A549 (cell line): ENCODE results near the gene TOMM20. TPM values are rescaled to one million over a fixed set of nuclear protein-coding genes. Genes with fewer than 3 reads are reported as not detected.
A peak's percentile ranks its signal among the peaks of the same experiment; 100 is the strongest.
"Not testable (repeated sequence)": the region's sequence is repeated elsewhere in the genome, so short reads cannot be mapped to it uniquely, and the experiment has no call there.

Source experiments
- ATAC-seq, 2 experiments: fragments of 200-7000 bp in 1 of 2; fragments of >200 bp in 1 of 2; cut with Nextera tagmentation in 1 of 2; cut with Tn5 transposase in 1 of 2; 3 replicates each; pipeline versions ENCODE4 v1.8.0 to v1.9.1; 2018 to 2020; ENCODE audit warnings: mild to moderate bottlenecking in 1 of 2, moderate library complexity in 1 of 2
- CTCF ChIA-PET: fragments of 300-600 bp; sonication (Branson Sonifier 250); formaldehyde crosslinking; extraction: SDS; loops from one replicate; lab custom pipeline; 2021; ENCODE audit warnings: antibody characterized with exemption, inconsistent platforms; lab: Yijun Ruan, JAX
- POLR2A ChIA-PET: fragments of 350-600 bp; formaldehyde crosslinking; extraction: SDS; loops from one replicate; lab custom pipeline; 2021; ENCODE audit warnings: antibody characterized with exemption, inconsistent platforms; lab: Yijun Ruan, JAX
- DNase-seq, 2 experiments: peaks; one replicate each; pipeline versions ENCODE4 v3.0.0 to v3.0.0-alpha.2; 2011 to 2016; ENCODE audit warnings: low read depth in 1 of 2, low spot score in 1 of 2
- FAIRE-seq: peaks from 2 replicates; lab custom pipeline; 2011; peaks lifted over from hg19 to GRCh38; lab: Jason Lieb, UNC
- H3K27ac ChIP-seq, 2 experiments: fragments of >200 bp; sonication (Bioruptor Twin); formaldehyde crosslinking; 3 replicates each; pipeline ENCODE4 v1.5.1; 2016 to 2017
- H3K4me1 ChIP-seq: fragments of >200 bp; sonication (Bioruptor Twin); formaldehyde crosslinking; 3 replicates; pipeline ENCODE4 v1.6.1; 2016
- H3K4me2 ChIP-seq: fragments of >200 bp; sonication (Bioruptor Twin); formaldehyde crosslinking; 3 replicates; pipeline ENCODE4 v1.6.1; 2016
- H3K4me3 ChIP-seq: fragments of >200 bp; sonication (Bioruptor Twin); formaldehyde crosslinking; 3 replicates; pipeline ENCODE4 v1.5.1; 2016
- H3K9me3 ChIP-seq: fragments of >200 bp; sonication (Bioruptor Twin); formaldehyde crosslinking; 3 replicates; pipeline ENCODE4 v1.6.1; 2016
- ATOH8 ChIP-seq: fragments of 250-450 bp; sonication (Bioruptor Pico); IDR thresholded peaks from 2 replicates; pipeline ENCODE4 v1.5.0; 2020; ENCODE audit warnings: low read depth, mild to moderate bottlenecking, moderate library complexity
- BHLHE40 ChIP-seq: IDR thresholded peaks from 2 replicates; pipeline ENCODE4 v1.6.1; 2012; ENCODE audit warnings: low read depth, low read length, inconsistent platforms
- CBX8 ChIP-seq: fragments of 200-600 bp; sonication (generic); IDR thresholded peaks from 2 replicates; pipeline ENCODE4 v1.6.1; 2016
- CHD2 ChIP-seq: fragments of 150-350 bp; IDR thresholded peaks from 2 replicates; pipeline ENCODE4 v1.6.1; 2014; ENCODE audit warnings: low read length; ENCODE audit not compliant: partially characterized antibody
- CTCF ChIP-seq: fragments of >200 bp; sonication (Bioruptor Twin); formaldehyde crosslinking; IDR thresholded peaks from 3 replicates; pipeline ENCODE4 v1.5.1; 2016
- EP300 ChIP-seq, 2 experiments: fragments of >200 bp; sonication (Bioruptor Twin); formaldehyde crosslinking; IDR thresholded peaks; 2 replicates in 1 of 2; 3 replicates in 1 of 2; pipeline ENCODE4 v1.6.1; 2016 to 2017
- FOSB ChIP-seq: fragments of 250-450 bp; sonication (Bioruptor Pico); IDR thresholded peaks from 2 replicates; pipeline ENCODE4 v1.5.0; 2020; ENCODE audit warnings: mild to moderate bottlenecking, moderate library complexity
- HOXA7 ChIP-seq: fragments of 250-450 bp; sonication (Bioruptor Pico); IDR thresholded peaks from 2 replicates; pipeline ENCODE4 v1.5.0; 2020; ENCODE audit warnings: mild to moderate bottlenecking, moderate library complexity
- MAFK ChIP-seq: fragments of 450-650 bp; IDR thresholded peaks from 2 replicates; pipeline ENCODE4 v1.6.1; 2014; ENCODE audit not compliant: partially characterized antibody
- NFE2L2 ChIP-seq: fragments of 150-350 bp; conservative IDR thresholded peaks from 2 replicates; pipeline ENCODE4 v1.6.1; 2014; ENCODE audit warnings: low read length
- POLR2A ChIP-seq: IDR thresholded peaks from 2 replicates; pipeline ENCODE4 v1.6.1; 2012; ENCODE audit warnings: mild to moderate bottlenecking, low read length
- RARB ChIP-seq: fragments of 250-450 bp; sonication (Bioruptor Pico); IDR thresholded peaks from 2 replicates; pipeline ENCODE4 v1.8.0; 2021; ENCODE audit warnings: mild to moderate bottlenecking, moderate library complexity
- RNF2 ChIP-seq: fragments of 200-600 bp; sonication (generic); IDR thresholded peaks from 2 replicates; pipeline ENCODE4 v1.6.1; 2016; ENCODE audit warnings: low read depth, mild to moderate bottlenecking, antibody characterized with exemption, moderate library complexity, borderline replicate concordance
- TFCP2L1 ChIP-seq: fragments of 250-450 bp; sonication (Bioruptor Pico); IDR thresholded peaks from 2 replicates; pipeline ENCODE4 v1.5.0; 2021; ENCODE audit warnings: mild to moderate bottlenecking
- ZC3H11A ChIP-seq: fragments of 450-650 bp; IDR thresholded peaks from 2 replicates; pipeline ENCODE4 v1.6.1; 2014; ENCODE audit warnings: antibody characterized with exemption, mild to moderate bottlenecking
- WGBS: methylation state at CpG from one replicate; pipeline ENCODE4 v1.1.6; 2017; ENCODE audit errors: missing lambda C conversion rate; 5-methylcytosine and 5-hydroxymethylcytosine counted together
- polyA plus RNA-seq, 4 experiments: library from polyadenylated mRNA; depleted of rRNA in 3 of 4; stranded (reverse); fragments of >200 nt; fragmentation: RNase III in 1 of 4; extraction: RNeasy Plus Mini Kit Qiagen cat#74134 plus additional on column Dnase treatment in 1 of 4; gene quantifications; 2 replicates in 3 of 4; 3 replicates in 1 of 4; pipeline ENCODE4 v1.2.3, GENCODE V29; 2011 to 2017
- TF ChIP-seq, protein P1 (sequence below): fragments of 200-600 bp; sonication (generic); IDR thresholded peaks from 2 replicates; pipeline ENCODE4 v1.6.1; 2016; ENCODE audit warnings: antibody characterized with exemption, mild to moderate bottlenecking, moderate library complexity
- TF ChIP-seq, protein P2 (sequence below): fragments of >200 bp; sonication (Bioruptor Twin); formaldehyde crosslinking; IDR thresholded peaks from 2 replicates; pipeline ENCODE4 v1.6.1; 2016

Gene TOMM20
- polyA plus RNA-seq, 2 of the 4 experiments (the other 2 are of a cell fraction): 112 to 122 TPM

DNA sequence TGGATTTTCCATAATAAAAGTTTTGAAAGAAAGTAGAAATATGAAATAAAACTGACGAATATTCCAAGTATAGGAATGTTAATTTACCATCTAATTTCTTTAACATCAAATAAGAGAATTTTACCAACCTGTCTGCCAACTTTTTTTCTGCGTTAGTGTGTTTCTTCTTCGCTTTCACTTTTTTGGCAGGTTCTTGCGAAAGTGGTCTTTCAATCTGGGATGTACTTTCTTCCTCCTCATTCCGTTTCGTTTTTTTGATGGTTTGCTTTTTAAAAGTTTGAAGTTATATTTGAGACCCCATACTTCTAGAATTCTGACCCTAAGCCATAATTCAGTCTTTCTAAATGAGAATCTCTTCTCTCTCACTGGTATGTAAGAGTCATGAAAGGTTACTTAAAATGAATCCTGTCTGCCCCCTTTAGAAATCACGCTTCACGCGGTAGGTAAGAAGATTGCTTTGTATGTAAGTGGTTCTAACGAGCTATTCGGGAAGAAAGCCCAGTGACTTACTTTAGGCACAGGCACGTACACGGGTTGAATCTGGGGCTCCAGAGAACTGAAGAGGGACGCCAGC is 31.8 kb upstream of the TOMM20 start (continued):
- TF ChIP-seq CBX8: no peak

DNA sequence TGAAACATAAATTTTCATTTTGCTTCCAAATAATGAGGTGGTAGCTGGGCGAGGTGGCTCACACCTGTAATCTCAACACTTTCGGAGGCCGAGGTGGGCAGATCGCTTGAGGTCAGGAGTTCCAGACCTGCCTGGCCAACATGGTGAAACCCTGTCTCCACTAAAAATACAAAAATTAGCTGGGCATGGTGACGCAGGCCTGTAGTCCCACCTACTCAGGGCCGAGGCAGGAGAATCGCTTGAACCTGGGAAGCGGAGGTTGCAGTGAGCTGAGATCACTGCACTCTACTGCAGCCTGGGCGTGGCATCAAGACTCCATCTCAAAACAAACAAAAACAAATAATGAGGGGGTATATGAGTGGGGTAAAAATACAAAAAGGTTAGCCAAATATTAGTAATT is 31.3 kb upstream of the TOMM20 start:
- DNase-seq, H3K9me3 ChIP-seq, ATAC-seq, FAIRE-seq: not testable (repeated sequence)
- ChIA-PET CTCF (interaction anchor here (0.7 to 1.6 kb wide), 2 partner anchors 27 to 150 kb away, joined by 3 to 4 read pairs; no protein-coding TSS in a partner anchor), POLR2A (interaction anchor here (0.6 kb wide), 1 partner anchor 252 kb away, joined by 4 read pairs; no protein-coding TSS in a partner anchor)
- 85% methylated on average over 9 of the region's 9 CpGs for WGBS
- H3K27ac ChIP-seq: peak overlapping the region; percentile 88 to 90; a peak in 3 of 6 replicates
- H3K4me2 ChIP-seq: peak overlapping the region; percentile 84
- H3K4me1 ChIP-seq: peaks cover 17% of the 10 kb centered on the region; the same call in 2 of the 3 replicates
- H3K4me3 ChIP-seq: peak overlapping the region; percentile 79

GRCh38 chr1:235159284-235159683 is 30.6 kb upstream of the TOMM20 start:
- not testable (repeated sequence) for FAIRE-seq, H3K4me2 ChIP-seq, H3K9me3 ChIP-seq, H3K27ac ChIP-seq, ATAC-seq, DNase-seq, H3K4me3 ChIP-seq
- CTCF ChIA-PET: interaction anchor here (0.6 kb wide), 3 partner anchors 55 to 625 kb away, joined by 3 to 4 read pairs (median 3); no protein-coding TSS in a partner anchor
- 94% methylated on average over 9 of the region's 9 CpGs for WGBS
- POLR2A ChIA-PET: interaction anchor here (0.7 kb wide), 1 partner anchor 198 kb away, joined by 3 read pairs; no protein-coding TSS in a partner anchor
- H3K4me1 ChIP-seq: peaks cover 17% of the 10 kb centered on the region; the same call in 2 of the 3 replicates

DNA sequence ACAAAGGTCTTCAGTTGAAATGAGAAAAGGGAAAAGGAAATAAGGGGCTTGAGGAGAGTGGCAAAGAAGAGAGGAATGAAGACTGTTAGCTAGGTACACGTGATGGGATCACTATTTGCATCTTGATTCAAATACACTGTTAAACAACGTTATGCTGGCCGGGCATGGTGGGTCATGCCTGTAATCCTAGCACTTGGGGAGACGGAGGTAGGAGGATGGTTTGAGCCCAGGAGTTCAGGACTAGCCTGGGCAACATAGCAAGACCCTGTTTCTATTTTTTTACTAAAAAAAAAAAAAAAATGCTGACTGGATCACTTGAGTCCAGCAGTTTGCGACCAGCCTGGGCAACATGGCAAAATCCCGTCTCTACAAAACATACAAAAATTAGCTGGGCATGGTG is 30.0 kb upstream of the TOMM20 start:
- TF ChIP-seq EP300 (IDR thresholded peaks at IDR 0.05) (no peak), MAFK (peak; percentile 48)
- ChIA-PET POLR2A (no interaction called here), CTCF (interaction anchor here (0.6 kb wide), 2 partner anchors 55 to 94 kb away, joined by 3 to 4 read pairs; no protein-coding TSS in a partner anchor)
- Histone ChIP-seq H3K4me3 (no peak overlapping the region), H3K9me3 (no peaks in the 10 kb centered on the region), H3K27ac (no peak overlapping the region), H3K4me2 (no peak overlapping the region), H3K4me1 (peaks cover 17% of the 10 kb centered on the region; the same call in 2 of the 3 replicates)
- ATAC-seq: no peak
- FAIRE-seq: no peak
- WGBS: 97% methylated on average over 6 of the region's 6 CpGs
- no peak for DNase-seq

DNA sequence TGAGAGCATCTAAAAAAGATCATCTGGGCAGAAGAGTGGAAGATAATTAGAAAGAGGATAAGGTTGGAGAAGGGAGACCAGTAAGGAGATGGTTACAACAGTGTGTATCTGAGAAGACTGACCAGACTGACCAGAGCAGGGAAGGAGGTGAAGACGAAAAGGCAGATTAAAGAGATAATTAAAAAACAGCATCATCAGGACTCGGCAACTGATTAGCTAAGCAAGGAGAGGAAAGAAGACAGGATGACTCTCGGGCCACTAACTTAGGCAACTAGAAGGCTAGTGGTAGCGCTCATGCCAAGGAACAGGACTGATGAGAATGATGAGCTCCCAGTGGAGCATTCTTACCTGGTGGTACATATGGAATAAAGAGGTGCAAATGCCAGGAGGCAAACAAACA is 28.5 kb upstream of the TOMM20 start:
- TF ChIP-seq RARB (CRISPR knock-in tag) (no peak), BHLHE40 (no peak), CTCF (no peak), CHD2 (no peak), RNF2 (no peak), NFE2L2 (no peak), HOXA7 (CRISPR knock-in tag) (no peak), ATOH8 (CRISPR knock-in tag) (no peak), FOSB (no peak), CBX8 (no peak), TFCP2L1 (CRISPR knock-in tag) (no peak), ZC3H11A (no peak), POLR2A (no peak)
- TF ChIP-seq, protein P1, sequence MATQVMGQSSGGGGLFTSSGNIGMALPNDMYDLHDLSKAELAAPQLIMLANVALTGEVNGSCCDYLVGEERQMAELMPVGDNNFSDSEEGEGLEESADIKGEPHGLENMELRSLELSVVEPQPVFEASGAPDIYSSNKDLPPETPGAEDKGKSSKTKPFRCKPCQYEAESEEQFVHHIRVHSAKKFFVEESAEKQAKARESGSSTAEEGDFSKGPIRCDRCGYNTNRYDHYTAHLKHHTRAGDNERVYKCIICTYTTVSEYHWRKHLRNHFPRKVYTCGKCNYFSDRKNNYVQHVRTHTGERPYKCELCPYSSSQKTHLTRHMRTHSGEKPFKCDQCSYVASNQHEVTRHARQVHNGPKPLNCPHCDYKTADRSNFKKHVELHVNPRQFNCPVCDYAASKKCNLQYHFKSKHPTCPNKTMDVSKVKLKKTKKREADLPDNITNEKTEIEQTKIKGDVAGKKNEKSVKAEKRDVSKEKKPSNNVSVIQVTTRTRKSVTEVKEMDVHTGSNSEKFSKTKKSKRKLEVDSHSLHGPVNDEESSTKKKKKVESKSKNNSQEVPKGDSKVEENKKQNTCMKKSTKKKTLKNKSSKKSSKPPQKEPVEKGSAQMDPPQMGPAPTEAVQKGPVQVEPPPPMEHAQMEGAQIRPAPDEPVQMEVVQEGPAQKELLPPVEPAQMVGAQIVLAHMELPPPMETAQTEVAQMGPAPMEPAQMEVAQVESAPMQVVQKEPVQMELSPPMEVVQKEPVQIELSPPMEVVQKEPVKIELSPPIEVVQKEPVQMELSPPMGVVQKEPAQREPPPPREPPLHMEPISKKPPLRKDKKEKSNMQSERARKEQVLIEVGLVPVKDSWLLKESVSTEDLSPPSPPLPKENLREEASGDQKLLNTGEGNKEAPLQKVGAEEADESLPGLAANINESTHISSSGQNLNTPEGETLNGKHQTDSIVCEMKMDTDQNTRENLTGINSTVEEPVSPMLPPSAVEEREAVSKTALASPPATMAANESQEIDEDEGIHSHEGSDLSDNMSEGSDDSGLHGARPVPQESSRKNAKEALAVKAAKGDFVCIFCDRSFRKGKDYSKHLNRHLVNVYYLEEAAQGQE: no peak
- TF ChIP-seq, protein P2, sequence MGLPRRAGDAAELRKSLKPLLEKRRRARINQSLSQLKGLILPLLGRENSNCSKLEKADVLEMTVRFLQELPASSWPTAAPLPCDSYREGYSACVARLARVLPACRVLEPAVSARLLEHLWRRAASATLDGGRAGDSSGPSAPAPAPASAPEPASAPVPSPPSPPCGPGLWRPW: no peak
- WGBS: 93% methylated on average over 4 of the region's 4 CpGs
- no peak for DNase-seq
- ATAC-seq: no peak
- H3K9me3 ChIP-seq: no peaks in the 10 kb centered on the region
- H3K4me1 ChIP-seq: peaks cover 17% of the 10 kb centered on the region; the same call in 2 of the 3 replicates
- no peak overlapping the region for H3K4me3 ChIP-seq
- CTCF ChIA-PET: interaction anchor here (0.6 to 0.8 kb wide), 2 partner anchors 47 to 259 kb away, joined by 3 read pairs; no protein-coding TSS in a partner anchor
- H3K4me2 ChIP-seq: no peak overlapping the region
- H3K27ac ChIP-seq: no peak overlapping the region
- no peak for FAIRE-seq
- POLR2A ChIA-PET: interaction anchor here (0.6 kb wide), 1 partner anchor 256 kb away, joined by 3 read pairs; no protein-coding TSS in a partner anchor
